ELR (cell line): Measurements from ENCODE around the gene SMARCD2.
"Not testable (repeated sequence)": the region's sequence is repeated elsewhere in the genome, so short reads cannot be mapped to it uniquely, and the experiment has no call there.

Source experiments
- DNase-seq: peaks from one replicate; pipeline ENCODE4 v3.0.0-alpha.2; 2015; ENCODE audit warnings: low read depth

SMARCD2 gene

DNA sequence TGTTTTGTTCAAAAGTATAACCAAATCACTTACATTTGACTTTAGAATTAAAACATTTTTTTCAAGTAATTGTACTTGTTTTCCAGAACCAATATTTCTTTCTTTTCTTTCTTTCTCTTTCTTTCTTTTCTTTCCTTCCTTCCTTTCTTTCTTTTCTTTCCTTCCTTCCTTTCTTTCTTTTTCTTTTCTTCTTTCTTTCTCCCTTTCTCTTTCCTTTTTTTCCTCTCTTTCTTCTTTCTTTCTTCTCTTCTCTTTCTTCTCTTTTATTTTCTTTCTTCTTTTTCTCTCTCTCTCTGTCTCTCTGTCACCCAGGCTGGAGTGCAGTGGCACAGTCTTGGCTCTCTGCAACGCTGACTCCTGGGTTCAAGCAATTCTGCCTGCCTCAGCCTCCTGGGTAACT, 41.7 kb downstream of the SMARCD2 start:
- DNase-seq, result no peak

- DNase-seq, result no peak
Measured at GRCh38 chr17:63798572-63799106, 43.8 kb downstream of the SMARCD2 start.

- DNase-seq, result not testable (repeated sequence)
Measured at GRCh38 chr17:63796375-63796774, 46.1 kb downstream of the SMARCD2 start.

GRCh38 chr17:63792055-63792729, 50.3 kb downstream of the SMARCD2 start:
- DNase-seq, result no peak

DNA sequence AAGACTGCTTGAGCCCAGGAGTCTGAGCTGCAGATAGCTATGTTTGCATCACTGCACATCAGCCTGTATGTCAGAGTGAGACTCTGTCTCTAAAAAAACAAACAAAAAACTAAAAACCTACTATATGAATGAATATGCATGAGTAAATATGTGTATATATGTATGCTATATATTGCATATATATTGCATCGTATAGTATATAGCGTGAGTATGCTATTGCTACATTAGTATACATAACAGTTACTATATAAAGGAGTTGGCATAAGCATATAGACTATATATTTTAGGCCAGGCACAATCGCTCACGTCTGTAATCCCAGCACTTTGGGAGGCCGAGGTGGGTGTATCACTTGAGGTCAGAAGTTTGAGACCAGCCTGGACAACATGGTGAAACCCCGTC, 52.4 kb downstream of the SMARCD2 start:
- no peak for DNase-seq

DNA sequence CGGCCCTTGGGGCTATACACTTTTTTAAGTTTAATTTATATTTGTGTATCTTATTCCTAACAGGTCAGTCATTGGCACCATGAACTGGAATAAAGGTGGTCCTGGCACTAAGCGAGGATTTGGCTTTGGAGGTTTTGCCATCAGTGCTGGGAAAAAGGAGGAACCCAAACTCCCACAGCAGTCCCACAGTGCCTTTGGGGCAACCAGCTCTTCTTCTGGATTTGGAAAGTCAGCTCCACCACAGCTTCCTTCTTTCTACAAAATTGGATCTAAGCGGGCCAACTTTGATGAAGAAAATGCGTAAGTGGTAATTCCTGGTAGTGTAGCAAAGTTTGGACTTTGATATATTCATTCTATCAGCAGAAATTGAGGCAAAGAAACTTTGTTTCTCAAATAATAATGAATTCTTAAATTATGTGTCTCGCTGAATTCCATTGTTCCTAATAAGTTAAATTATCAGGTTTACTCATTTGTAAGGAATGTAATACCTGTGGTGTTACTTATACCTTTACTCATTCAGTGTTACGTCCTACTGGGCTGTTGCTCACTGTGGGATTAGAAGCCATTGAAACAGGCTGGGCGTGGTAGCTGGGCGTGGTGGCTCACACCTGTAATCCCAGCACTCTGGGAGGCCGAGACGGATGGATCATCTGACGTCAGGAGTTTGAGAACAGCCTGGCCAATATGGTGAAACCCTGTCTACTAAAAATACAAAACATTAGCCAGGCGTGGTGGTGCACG, 55.3 kb downstream of the SMARCD2 start:
- no peak for DNase-seq

DNA sequence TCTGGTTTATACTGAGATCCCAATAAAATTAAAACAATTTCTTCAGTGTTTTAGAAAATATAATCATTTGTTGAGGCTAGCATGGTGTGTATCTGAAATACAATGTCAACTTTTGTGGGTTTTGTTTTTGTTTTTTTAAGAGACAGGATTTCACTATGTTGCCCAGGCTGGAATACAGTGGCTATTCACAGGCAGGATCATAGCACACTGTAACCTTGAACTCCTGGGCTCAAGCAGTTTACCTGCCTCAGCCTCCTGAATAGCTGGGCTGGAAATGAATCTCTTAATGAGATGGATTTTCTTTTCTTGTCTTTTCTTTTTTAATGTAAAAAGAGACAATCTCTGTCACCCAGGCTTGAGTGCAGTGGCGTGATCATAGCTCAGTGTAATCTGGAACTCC, 56.4 kb downstream of the SMARCD2 start:
- no peak for DNase-seq

DNA sequence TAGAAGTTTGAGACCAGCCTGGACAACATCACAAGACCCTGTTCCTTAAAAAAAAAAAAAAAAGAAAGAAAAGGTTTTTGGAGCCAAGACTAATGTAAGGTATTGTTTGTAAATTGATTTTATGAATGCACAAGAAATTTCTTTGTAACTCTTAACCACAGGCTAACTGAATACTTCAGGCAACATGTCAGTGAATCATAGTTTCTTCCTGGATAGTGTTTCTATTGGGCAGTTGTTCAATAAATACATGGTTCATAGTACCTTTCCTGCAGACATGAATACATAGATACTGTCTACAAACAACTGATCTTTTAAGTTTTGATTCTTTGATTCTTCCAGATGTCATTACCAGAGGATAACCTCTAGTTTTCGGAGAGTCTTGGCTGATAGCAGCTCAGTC, 56.9 kb downstream of the SMARCD2 start:
- DNase-seq, result peak; percentile 77

- DNase-seq, result no peak
Measured at GRCh38 chr17:63783522-63783921, 59.0 kb downstream of the SMARCD2 start.
